Psoas muscle (tissue), 8 donors: Measurements from ENCODE around the gene TCTN1. TPM values are rescaled to one million over a fixed set of nuclear protein-coding genes. Genes with fewer than 3 reads are reported as not detected.
"Not testable (repeated sequence)": the region's sequence is repeated elsewhere in the genome, so short reads cannot be mapped to it uniquely, and the experiment has no call there.

Source experiments
- ATAC-seq, 4 donors: fragments of 200-7000 bp; cut with Tn5 transposase; one replicate each; pipeline ENCODE4 v1.9.1; 2020; ENCODE audit warnings: moderate library complexity in 3 of 4, mild to moderate bottlenecking in 2 of 4
- DNase-seq, 2 donors: peaks; one replicate each; pipeline ENCODE4 v3.0.0-alpha.2; 2020
- H3K27ac ChIP-seq: fragments of 200-600 bp; one replicate; pipeline ENCODE4 v1.8.0; 2022
- H3K27me3 ChIP-seq, 3 donors: fragments of 200-600 bp in 1 of 3; one replicate each; pipeline versions ENCODE4 v1.6.1 to v1.8.0; 2013 to 2022; ENCODE audit warnings: low read length in 2 of 3, mild to moderate bottlenecking in 2 of 3, moderate library complexity in 1 of 3; ENCODE audit not compliant: insufficient read depth in 3 of 3
- H3K36me3 ChIP-seq, 2 donors: fragments of 200-600 bp in 1 of 2; one replicate each; pipeline versions ENCODE4 v1.6.1 to v1.8.0; 2013 to 2022; ENCODE audit warnings: low read depth in 1 of 2, mild to moderate bottlenecking in 1 of 2, moderate library complexity in 1 of 2; ENCODE audit not compliant: insufficient read depth in 1 of 2
- H3K4me1 ChIP-seq: fragments of 200-600 bp; one replicate; pipeline ENCODE4 v1.8.0; 2022
- H3K4me3 ChIP-seq: fragments of 200-600 bp; one replicate; pipeline ENCODE4 v1.8.0; 2022; ENCODE audit warnings: mild to moderate bottlenecking
- H3K9me3 ChIP-seq: fragments of 200-600 bp; one replicate; pipeline ENCODE4 v1.8.0; 2022
- CTCF ChIP-seq: fragments of 200-600 bp; IDR thresholded peaks from one replicate; pipeline ENCODE4 v1.8.0; 2022; ENCODE audit warnings: antibody characterized with exemption
- WGBS, 3 donors: extraction: QIAGEN DNeasy Blood & Tissue Kit; methylation state at CpG; one replicate each; pipeline versions ENCODE4 v1.1.6 to v1.1.7; 2013; 5-methylcytosine and 5-hydroxymethylcytosine counted together
- intact Hi-C, 2 donors: fragments of 100-400 bp; cut with DNase I; formaldehyde crosslinking; loops; one replicate each; pipeline versions ENCODE4 v1.11.0 to v1.14.2; 2022
- polyA plus RNA-seq, 3 donors: library from polyadenylated mRNA; stranded (reverse); fragments of 200-250 nt; gene quantifications; one replicate each; pipeline ENCODE4 v1.2.3, GENCODE V29; 2013
- total RNA-seq, 4 donors: library from RNA; stranded (reverse); fragmentation: NEBNext Ultra II Directional in 2 of 4; extraction: Animal tissue kit (Norgen Biotek cat#: 25700) in 2 of 4; gene quantifications; one replicate each; pipeline versions ENCODE4 v1.2.1 to v1.2.4, GENCODE V29; 2021 to 2023
- donor health status: healthy with polysubstance abuse.
- donor health status: DM: no; HTN: no; CAD: no; lungs with moderate emphysema.
- donor health status: Bipolar disorder and iron deficiency.
- donor health status: healthy.
- donor health status: DM: yes; HTN: yes; CAD: no.
- donor health status: DM: no; HTN: no; CAD: no.
- donor health status: DM: no; HTN: no; CAD: no.
- donor health status: DM: yes; HTN: yes; CAD: no.

Gene TCTN1
- total and polyA plus RNA-seq, 7 donors = 4.0 to 24.7 (median 12.1) TPM

GRCh38 chr12:110581931-110582275 lies 32.0 kb upstream of the TCTN1 start:
- H3K27me3 ChIP-seq = no peaks in the 10 kb centered on the region
- no peak for TF ChIP-seq CTCF
- intact Hi-C loops = no loop called here
- H3K4me1 ChIP-seq = peaks cover 69% of the 10 kb centered on the region
- H3K27ac ChIP-seq = peak overlapping the region; percentile 97
- H3K9me3 ChIP-seq = no peaks in the 10 kb centered on the region
- H3K4me3 ChIP-seq = peak overlapping the region; percentile 95
- no peaks in the 10 kb centered on the region for H3K36me3 ChIP-seq
- ATAC-seq = peak; percentile 41 to 53 (median 48)
- 2 to 4% (median 3%) methylated on average over 8 of the region's 8 CpGs for WGBS, 3 donors
- no peak for DNase-seq

GRCh38 chr12:110582276-110583136 lies 31.4 kb upstream of the TCTN1 start:
- no peaks in the 10 kb centered on the region for H3K27me3 ChIP-seq
- no peaks in the 10 kb centered on the region for H3K9me3 ChIP-seq
- H3K4me3 ChIP-seq = peak overlapping the region; percentile 95
- peak; percentile 68 to 84 for DNase-seq
- no peaks in the 10 kb centered on the region for H3K36me3 ChIP-seq
- no peak for TF ChIP-seq CTCF
- peak overlapping the region; percentile 97 for H3K27ac ChIP-seq
- intact Hi-C loops = no loop called here
- H3K4me1 ChIP-seq = peaks cover 63% of the 10 kb centered on the region
- peak; percentile 28 to 53 (median 40) for ATAC-seq
- 0 to 1% (median 0%) methylated on average over 68 to 104 of the region's 104 CpGs for WGBS, 3 donors

GRCh38 chr12:110583137-110584059 lies 30.5 kb upstream of the TCTN1 start, which contains the start of gene PPTC7:
Gene PPTC7, minus strand, starts transcription at chr12:110583318. Its CDS starts 287 bp downstream, at chr12:110583031.
- peak; percentile 80 to 86 (median 84) for ATAC-seq
- no peaks in the 10 kb centered on the region for H3K9me3 ChIP-seq
- TF ChIP-seq CTCF = no peak
- peak within 1 kb of the TSS; percentile 95 for H3K4me3 ChIP-seq
- 1% methylated on average over 41 to 52 of the region's 52 CpGs for WGBS, 3 donors
- intact Hi-C loops = loop anchor here in 1 of 2 donors (2.0 kb wide), 1 partner anchor 47 kb away; no protein-coding TSS in a partner anchor
- peak; percentile 97 to 98 for DNase-seq
- H3K36me3 ChIP-seq = no peaks in the 10 kb centered on the region
- peaks cover 54% of the 10 kb centered on the region for H3K4me1 ChIP-seq
- H3K27ac ChIP-seq = peak within 1 kb of the TSS; percentile 97
- no peaks in the 10 kb centered on the region for H3K27me3 ChIP-seq

- peak overlapping the region; percentile 95 for H3K4me3 ChIP-seq
- H3K36me3 ChIP-seq = no peaks in the 10 kb centered on the region
- WGBS, 3 donors = 8 to 19% (median 10%) methylated on average over 7 of the region's 7 CpGs
- peak overlapping the region; percentile 97 for H3K27ac ChIP-seq
- intact Hi-C loops = loop anchor here (2.0 to 5.0 kb wide), 2 partner anchors 48 to 49 kb away; no protein-coding TSS in a partner anchor
- ATAC-seq (peak; percentile 6 to 44 (median 27)), DNase-seq (no peak)
- no peaks in the 10 kb centered on the region for H3K9me3 ChIP-seq
- TF ChIP-seq CTCF = no peak
- H3K4me1 ChIP-seq = peaks cover 36% of the 10 kb centered on the region
- no peaks in the 10 kb centered on the region for H3K27me3 ChIP-seq
Measured at GRCh38 chr12:110585231-110585799, 28.6 kb upstream of the TCTN1 start.

DNA sequence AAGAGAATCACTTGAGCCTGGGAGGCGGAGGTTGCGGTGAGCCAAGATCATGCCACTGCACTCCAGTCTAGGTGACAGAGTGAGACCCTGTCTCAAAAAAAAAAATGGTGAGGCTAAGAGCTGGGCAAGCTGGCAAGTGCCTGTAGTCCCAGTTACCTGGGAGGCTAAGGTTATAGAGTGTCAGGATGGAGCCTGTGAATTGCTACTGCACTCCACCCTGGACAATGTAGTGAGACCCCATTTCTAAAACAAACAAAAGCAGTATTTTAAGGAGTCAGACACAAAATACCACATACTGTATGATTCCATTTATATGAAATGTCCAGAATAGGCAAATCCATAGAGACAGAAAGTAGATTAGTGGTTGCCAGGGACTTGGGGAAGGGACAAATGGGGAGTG lies 26.8 kb upstream of the TCTN1 start:
- 78 to 89% (median 79%) methylated on average over 2 of the region's 2 CpGs for WGBS, 3 donors
- Histone ChIP-seq H3K27ac (peak overlapping the region; percentile 97), H3K4me1 (peaks cover 39% of the 10 kb centered on the region)
- not testable (repeated sequence) for DNase-seq, H3K9me3 ChIP-seq, H3K36me3 ChIP-seq, ATAC-seq, H3K4me3 ChIP-seq, H3K27me3 ChIP-seq
- intact Hi-C loops = loop anchor here in 1 of 2 donors (5.0 kb wide), 1 partner anchor 50 kb away; no protein-coding TSS in a partner anchor
